IMR-90 (cell line): ENCODE measurements around the gene DMAC1. TPM values are rescaled to one million over a fixed set of nuclear protein-coding genes. Genes with fewer than 3 reads are reported as not detected.

Source experiments
- ATAC-seq: fragments of 200-7000 bp; cut with Tn5 transposase; 2 replicates; pipeline ENCODE4 v1.9.1; 2020; ENCODE audit warnings: low read depth, mild to moderate bottlenecking, moderate library complexity
- BruUV-seq: library from RNA; stranded (reverse); fragments of 400-500 nt; replicated peaks from 2 replicates; lab custom pipeline; 2021; lab: Mats Ljungman, UMichigan
- CTCF ChIA-PET: fragments of 300-600 bp; formaldehyde crosslinking; extraction: SDS; loops from one replicate; lab custom pipeline; 2021; ENCODE audit warnings: antibody characterized with exemption; lab: Yijun Ruan, JAX
- POLR2A ChIA-PET: fragments of 300-600 bp; sonication (Branson Sonifier 250); formaldehyde crosslinking; loops from one replicate; lab custom pipeline; 2022; ENCODE audit warnings: antibody characterized with exemption; ENCODE audit not compliant: unreplicated experiment; lab: Charles Lee
- DNase-seq: peaks from one replicate; pipeline ENCODE4 v3.0.0; 2013
- H2AFZ ChIP-seq: replicated peaks from 2 replicates; pipeline ENCODE3; 2013; ENCODE audit warnings: low read length, mild to moderate bottlenecking; ENCODE audit not compliant: poor library complexity
- H2AK5ac ChIP-seq: 2 replicates; pipeline ENCODE4 v1.6.1; 2013; ENCODE audit warnings: low read depth, low read length, inconsistent platforms
- H2AK9ac ChIP-seq: replicated peaks from 2 replicates; pipeline ENCODE3; 2013; ENCODE audit warnings: mild to moderate bottlenecking, low read depth, low read length, moderate library complexity; ENCODE audit not compliant: poor library complexity
- H2BK120ac ChIP-seq: 2 replicates; pipeline ENCODE4 v1.6.1; 2013; ENCODE audit warnings: low read depth, low read length, inconsistent platforms
- H2BK15ac ChIP-seq: 3 replicates; pipeline ENCODE4 v1.6.1; 2013; ENCODE audit warnings: low read depth, low read length, inconsistent platforms
- H2BK20ac ChIP-seq: 2 replicates; pipeline ENCODE4 v1.6.1; 2013; ENCODE audit warnings: low read depth, mild to moderate bottlenecking, inconsistent platforms, low read length, moderate library complexity
- H2BK5ac ChIP-seq: 2 replicates; pipeline ENCODE4 v1.6.1; 2013; ENCODE audit warnings: mild to moderate bottlenecking, low read depth, low read length, inconsistent platforms; ENCODE audit not compliant: poor library complexity, severe bottlenecking
- H3K14ac ChIP-seq: replicated peaks from 2 replicates; pipeline ENCODE4 v1.6.1; 2013; ENCODE audit warnings: low read depth, low read length, inconsistent platforms
- H3K18ac ChIP-seq: 2 replicates; pipeline ENCODE4 v1.6.1; 2013; ENCODE audit warnings: low read depth, low read length, control low read depth
- H3K23ac ChIP-seq: 2 replicates; pipeline ENCODE4 v1.6.1; 2013; ENCODE audit warnings: low read depth, low read length, inconsistent platforms
- H3K27ac ChIP-seq: 2 replicates; pipeline ENCODE4 v1.5.1; 2013; ENCODE audit warnings: mild to moderate bottlenecking, control low read depth, low read length; ENCODE audit not compliant: insufficient read depth
- H3K27me3 ChIP-seq: 2 replicates; pipeline ENCODE4 v1.6.1; 2013; ENCODE audit warnings: low read length; ENCODE audit not compliant: control insufficient read depth, insufficient read depth
- H3K36me3 ChIP-seq: 2 replicates; pipeline ENCODE4 v1.6.1; 2013; ENCODE audit warnings: low read length, mixed read lengths; ENCODE audit not compliant: control insufficient read depth, insufficient read depth
- H3K4ac ChIP-seq: 2 replicates; pipeline ENCODE4 v1.6.1; 2013; ENCODE audit warnings: low read depth, low read length, inconsistent platforms
- H3K4me1 ChIP-seq: 2 replicates; pipeline ENCODE4 v1.6.1; 2013; ENCODE audit warnings: low read length, mixed read lengths; ENCODE audit not compliant: control insufficient read depth, insufficient read depth
- H3K4me2 ChIP-seq: 2 replicates; pipeline ENCODE4 v1.6.1; 2013; ENCODE audit warnings: low read depth, mild to moderate bottlenecking, control low read depth, low read length, moderate library complexity
- H3K4me3 ChIP-seq: 2 replicates; pipeline ENCODE4 v1.5.1; 2013; ENCODE audit warnings: low read depth, mild to moderate bottlenecking, control low read depth, low read length, moderate library complexity; ENCODE audit not compliant: insufficient read depth
- H3K56ac ChIP-seq: 2 replicates; pipeline ENCODE4 v1.6.1; 2013; ENCODE audit warnings: low read length, inconsistent platforms; ENCODE audit not compliant: insufficient read depth; ENCODE audit errors: extremely low read depth
- H3K79me1 ChIP-seq, 2 experiments: 2 replicates each; pipeline ENCODE4 v1.6.1; 2013; ENCODE audit warnings: low read length in 2 of 2, inconsistent platforms in 1 of 2, low read depth in 1 of 2
- H3K9ac ChIP-seq: 2 replicates; pipeline ENCODE4 v1.6.1; 2013; ENCODE audit warnings: low read depth, low read length, control low read depth
- H3K9me1 ChIP-seq: 2 replicates; pipeline ENCODE4 v1.6.1; 2013; ENCODE audit warnings: low read length, inconsistent platforms; ENCODE audit not compliant: insufficient read depth
- H3K9me3 ChIP-seq: 2 replicates; pipeline ENCODE4 v1.6.1; 2013; ENCODE audit warnings: low read length; ENCODE audit not compliant: control insufficient read depth, insufficient read depth
- H4K20me1 ChIP-seq: 2 replicates; pipeline ENCODE4 v1.6.1; 2013; ENCODE audit warnings: low read length, inconsistent platforms; ENCODE audit not compliant: insufficient read depth
- H4K5ac ChIP-seq: 2 replicates; pipeline ENCODE4 v1.6.1; 2013; ENCODE audit warnings: mild to moderate bottlenecking, low read depth, low read length, control low read depth
- H4K8ac ChIP-seq, 2 experiments: 2 replicates each; pipeline ENCODE4 v1.6.1; 2013; ENCODE audit warnings: low read depth in 2 of 2, low read length in 2 of 2, control low read depth in 1 of 2, inconsistent platforms in 1 of 2
- H4K91ac ChIP-seq: 2 replicates; pipeline ENCODE4 v1.6.1; 2013; ENCODE audit warnings: low read depth, low read length, inconsistent platforms; ENCODE audit not compliant: insufficient read depth
- CEBPB ChIP-seq: IDR thresholded peaks from 2 replicates; pipeline ENCODE4 v1.6.1; 2012; ENCODE audit warnings: low read depth, low read length, improper control_type of control experiment
- CHD1 ChIP-seq: IDR thresholded peaks from 2 replicates; pipeline ENCODE4 v1.6.1; 2012; ENCODE audit warnings: low read depth, low read length, improper control_type of control experiment
- POLR2A ChIP-seq: IDR thresholded peaks from 2 replicates; pipeline ENCODE4 v1.6.1; 2012; ENCODE audit warnings: mild to moderate bottlenecking, low read depth, low read length
- WGBS, 2 experiments: methylation state at CpG; one replicate each; pipeline versions ENCODE4 v1.1.5 to v1.1.7; 2013; ENCODE audit warnings: missing lambda C conversion rate in 2 of 2; ENCODE audit not compliant: insufficient read length in 1 of 2; ENCODE audit errors: extremely low coverage in 2 of 2; 5-methylcytosine and 5-hydroxymethylcytosine counted together
- dilution Hi-C: fragments of 300-500 bp; cut with HindIII; formaldehyde crosslinking; loops from one replicate; pipeline ENCODE4 v1.14.3; 2018; ENCODE audit warnings: low sequenced_read_pairs; ENCODE audit not compliant: unreplicated experiment
- in situ Hi-C: fragments of 300-500 bp; cut with MboI; formaldehyde crosslinking; loops from 3 replicates; pipeline ENCODE4 v1.14.3; 2019; ENCODE audit warnings: low sequenced_read_pairs, inconsistent platforms, mixed read lengths
- intact Hi-C: fragments of 100-400 bp; cut with micrococcal nuclease; formaldehyde crosslinking; loops from 2 replicates; pipeline ENCODE4 v1.10.0; 2022
- polyA plus RNA-seq, 3 experiments: library from polyadenylated mRNA; depleted of rRNA; stranded (reverse); fragments of >200 nt; gene quantifications; 2 replicates each; pipeline ENCODE4 v1.2.3, GENCODE V29; 2012; ENCODE audit warnings: low replicate concordance in 1 of 3
- total RNA-seq: library from RNA; depleted of rRNA; stranded (reverse); fragments of >200 nt; gene quantifications from 2 replicates; pipeline ENCODE4 v1.2.3, GENCODE V29; 2012

DMAC1 gene
- total and polyA plus RNA-seq, 2 of the 4 experiments (the other 2 are of a cell fraction): 8.1 to 14.5 TPM

DNA sequence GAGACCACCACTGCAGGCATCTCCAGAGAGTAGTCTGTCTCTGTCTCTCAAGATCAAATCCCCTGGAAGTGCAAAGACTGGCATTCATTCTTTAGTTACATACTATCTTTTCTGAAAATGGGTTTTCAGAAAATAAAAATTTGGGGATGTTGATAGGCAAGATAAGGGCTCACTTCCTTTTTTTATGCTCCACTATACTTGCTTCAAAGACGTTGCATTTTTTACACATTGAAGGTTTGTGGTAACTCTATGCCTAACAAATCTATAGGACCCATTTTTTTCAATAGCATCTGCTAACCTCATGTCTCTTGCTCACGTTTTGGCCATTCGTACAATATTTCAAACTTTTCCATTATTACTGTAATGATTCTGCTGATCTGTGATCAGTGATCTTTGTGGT is 37.0 kb downstream of the DMAC1 start:
- H2BK15ac ChIP-seq: no peak overlapping the region
- H3K4me3 ChIP-seq: no peak overlapping the region
- H2AFZ ChIP-seq: no peak overlapping the region
- no peaks in the 10 kb centered on the region for H3K36me3 ChIP-seq
- CTCF ChIA-PET: no interaction called here
- no peak overlapping the region for H2AK5ac ChIP-seq
- H3K56ac ChIP-seq: no peak overlapping the region
- H3K79me1 ChIP-seq: no peaks in the 10 kb centered on the region
- no peak overlapping the region for H3K18ac ChIP-seq
- no peak overlapping the region for H3K14ac ChIP-seq
- in situ Hi-C loops: no loop called here
- H3K4ac ChIP-seq: no peak overlapping the region
- H3K27me3 ChIP-seq: no peaks in the 10 kb centered on the region
- no peak overlapping the region for H3K23ac ChIP-seq
- BruUV-seq: no TSS peak
- H2BK5ac ChIP-seq: no peak overlapping the region
- no peak overlapping the region for H2AK9ac ChIP-seq
- ATAC-seq (no peak), DNase-seq (no peak)
- H3K4me1 ChIP-seq: no peaks in the 10 kb centered on the region
- H3K4me2 ChIP-seq: no peak overlapping the region
- dilution Hi-C loops: no loop called here
- no CpG with 5 or more reads among the region's 3 CpGs for WGBS, 2 experiments
- no peak overlapping the region for H3K27ac ChIP-seq
- no peak overlapping the region for H4K8ac ChIP-seq
- no peak overlapping the region for H3K9ac ChIP-seq
- no peak overlapping the region for H2BK20ac ChIP-seq
- H4K5ac ChIP-seq: no peak overlapping the region
- H3K9me1 ChIP-seq: no peaks in the 10 kb centered on the region
- intact Hi-C loops: no loop called here
- no peak overlapping the region for H2BK120ac ChIP-seq
- H4K20me1 ChIP-seq: no peaks in the 10 kb centered on the region
- TF ChIP-seq POLR2A: no peak
- no peak for TF ChIP-seq CEBPB
- no peak for TF ChIP-seq CHD1
- no peak overlapping the region for H4K91ac ChIP-seq
- POLR2A ChIA-PET: no interaction called here
- H3K9me3 ChIP-seq: no peaks in the 10 kb centered on the region
